GM23248 (cell line): Measurements from ENCODE around the gene SLC26A6.

Experiments
- EZH2 ChIP-seq: fragments of 200-600 bp; sonication (generic); IDR thresholded peaks from 2 replicates; pipeline ENCODE4 v1.6.1; 2018; ENCODE audit warnings: antibody characterized with exemption, mild to moderate bottlenecking; ENCODE audit not compliant: insufficient read depth, poor library complexity, severe bottlenecking
- EZH2phosphoT487 ChIP-seq: fragments of 200-600 bp; sonication (generic); IDR thresholded peaks from 2 replicates; pipeline ENCODE4 v1.6.1; 2018; ENCODE audit warnings: antibody characterized with exemption, moderate library complexity, mild to moderate bottlenecking, low read depth; ENCODE audit not compliant: insufficient read depth

GRCh38 chr3:48601622-48601994, 33.7 kb downstream of the SLC26A6 start:
- TF ChIP-seq EZH2 = no peak
- TF ChIP-seq EZH2phosphoT487 = no peak
